Trophoblast cell (in vitro differentiated cells and primary cell): ENCODE data around the gene LDHB.
A peak's percentile ranks its signal among the peaks of the same experiment; 100 is the strongest.

Experiments
- DNase-seq, 2 donors: peaks; one replicate each; pipeline ENCODE4 v3.0.0-alpha.2; 2016
- H2AFZ ChIP-seq: 2 replicates; pipeline ENCODE4 v1.6.1; 2013; ENCODE audit warnings: low read length, moderate library complexity, mild to moderate bottlenecking; ENCODE audit not compliant: insufficient read depth, poor library complexity
- H2AK5ac ChIP-seq: 2 replicates; pipeline ENCODE4 v1.6.1; 2013; ENCODE audit warnings: mild to moderate bottlenecking, low read length
- H2BK120ac ChIP-seq: 2 replicates; pipeline ENCODE4 v1.6.1; 2013; ENCODE audit warnings: low read length, mild to moderate bottlenecking, moderate library complexity; ENCODE audit not compliant: insufficient read depth, poor library complexity
- H2BK12ac ChIP-seq: 2 replicates; pipeline ENCODE4 v1.6.1; 2013; ENCODE audit warnings: mild to moderate bottlenecking, low read length, moderate library complexity
- H2BK5ac ChIP-seq: 2 replicates; pipeline ENCODE4 v1.6.1; 2013; ENCODE audit warnings: low read length, low read depth, moderate library complexity, mild to moderate bottlenecking; ENCODE audit not compliant: poor library complexity
- H3K14ac ChIP-seq: 2 replicates; pipeline ENCODE4 v1.6.1; 2013; ENCODE audit warnings: mild to moderate bottlenecking, low read length
- H3K18ac ChIP-seq: 2 replicates; pipeline ENCODE4 v1.6.1; 2013; ENCODE audit warnings: mild to moderate bottlenecking, low read length
- H3K23ac ChIP-seq: 2 replicates; pipeline ENCODE4 v1.6.1; 2013; ENCODE audit warnings: low read length
- H3K27ac ChIP-seq: 2 replicates; pipeline ENCODE4 v1.5.1; 2013; ENCODE audit warnings: low read depth, mild to moderate bottlenecking, inconsistent platforms, low read length, moderate library complexity
- H3K27me3 ChIP-seq: 2 replicates; pipeline ENCODE4 v1.6.1; 2013; ENCODE audit warnings: inconsistent platforms, mild to moderate bottlenecking, low read length, moderate library complexity; ENCODE audit not compliant: insufficient read depth
- H3K36me3 ChIP-seq, 2 experiments: 1 replicate in 1 of 2; 2 replicates in 1 of 2; pipeline ENCODE4 v1.6.1; 2013; ENCODE audit warnings: low read length in 2 of 2, mild to moderate bottlenecking in 2 of 2, moderate library complexity in 1 of 2; ENCODE audit not compliant: insufficient read depth in 2 of 2, control insufficient read depth in 1 of 2
- H3K4ac ChIP-seq: 2 replicates; pipeline ENCODE4 v1.6.1; 2013; ENCODE audit warnings: low read depth, mild to moderate bottlenecking, low read length, moderate library complexity
- H3K4me1 ChIP-seq, 2 experiments: 1 replicate in 1 of 2; 2 replicates in 1 of 2; pipeline ENCODE4 v1.6.1; 2013; ENCODE audit warnings: low read length in 2 of 2, mild to moderate bottlenecking in 2 of 2, moderate library complexity in 1 of 2; ENCODE audit not compliant: insufficient read depth in 2 of 2, control insufficient read depth in 1 of 2
- H3K4me2 ChIP-seq: 2 replicates; pipeline ENCODE4 v1.6.1; 2013; ENCODE audit warnings: inconsistent platforms, mild to moderate bottlenecking, low read length, moderate library complexity
- H3K4me3 ChIP-seq: 2 replicates; pipeline ENCODE4 v1.5.1; 2013; ENCODE audit warnings: mild to moderate bottlenecking, low read depth, low read length, inconsistent platforms
- H3K79me1 ChIP-seq: one replicate; pipeline ENCODE4 v1.6.1; 2013; ENCODE audit warnings: low read length
- H3K79me2 ChIP-seq: 2 replicates; pipeline ENCODE4 v1.6.1; 2013; ENCODE audit warnings: low read length, mild to moderate bottlenecking; ENCODE audit not compliant: control insufficient read depth, insufficient read depth, poor library complexity
- H3K9ac ChIP-seq: 2 replicates; pipeline ENCODE4 v1.6.1; 2013; ENCODE audit warnings: mild to moderate bottlenecking, low read length
- H3K9me3 ChIP-seq: 2 replicates; pipeline ENCODE4 v1.6.1; 2013; ENCODE audit warnings: low read depth, mild to moderate bottlenecking, control low read depth, inconsistent platforms, low read length; ENCODE audit not compliant: insufficient read depth
- H4K12ac ChIP-seq: 2 replicates; pipeline ENCODE4 v1.6.1; 2013; ENCODE audit warnings: low read depth, mild to moderate bottlenecking, low read length, moderate library complexity
- H4K8ac ChIP-seq: 2 replicates; pipeline ENCODE4 v1.6.1; 2013; ENCODE audit warnings: low read depth, mild to moderate bottlenecking, low read length, moderate library complexity
- H4K91ac ChIP-seq: one replicate; pipeline ENCODE4 v1.6.1; 2013; ENCODE audit warnings: low read depth, mild to moderate bottlenecking, low read length, moderate library complexity
- WGBS: extraction: QIAGEN DNeasy Blood & Tissue Kit; methylation state at CpG from one replicate; pipeline ENCODE4 v1.1.7; 2013; ENCODE audit warnings: missing lambda C conversion rate; ENCODE audit not compliant: insufficient read length, insufficient coverage; ENCODE audit errors: extremely low coverage; 5-methylcytosine and 5-hydroxymethylcytosine counted together

LDHB gene

GRCh38 chr12:21677204-21677603 lies 19.6 kb upstream of the LDHB start:
- Histone ChIP-seq H3K4me3 (no peak overlapping the region), H3K79me2 (no peaks in the 10 kb centered on the region), H3K14ac (no peak overlapping the region), H2BK120ac (no peak overlapping the region), H4K12ac (no peak overlapping the region), H3K9ac (no peak overlapping the region), H4K91ac (no peak overlapping the region), H3K27ac (no peak overlapping the region), H4K8ac (no peak overlapping the region), H3K4me1 (no peaks in the 10 kb centered on the region), H3K79me1 (no peaks in the 10 kb centered on the region), H3K27me3 (no peaks in the 10 kb centered on the region), H2BK12ac (no peak overlapping the region), H3K9me3 (peaks cover 1% of the 10 kb centered on the region), H2AK5ac (no peak overlapping the region), H2AFZ (no peak overlapping the region), H3K18ac (no peak overlapping the region), H2BK5ac (no peak overlapping the region), H3K23ac (no peak overlapping the region), H3K36me3 (no peaks in the 10 kb centered on the region), H3K4ac (no peak overlapping the region), H3K4me2 (no peak overlapping the region)
- no peak for DNase-seq
- WGBS = no CpG with 5 or more reads among the region's 13 CpGs

- H4K91ac ChIP-seq = no peak overlapping the region
- WGBS = no CpG with 5 or more reads among the region's 3 CpGs
- no peaks in the 10 kb centered on the region for H3K79me2 ChIP-seq
- H3K4ac ChIP-seq = no peak overlapping the region
- no peak overlapping the region for H3K23ac ChIP-seq
- no peak overlapping the region for H3K18ac ChIP-seq
- H2BK5ac ChIP-seq = no peak overlapping the region
- H2AK5ac ChIP-seq = no peak overlapping the region
- no peak overlapping the region for H3K9ac ChIP-seq
- H4K12ac ChIP-seq = no peak overlapping the region
- peaks cover 1% of the 10 kb centered on the region for H3K9me3 ChIP-seq
- no peaks in the 10 kb centered on the region for H3K36me3 ChIP-seq
- no peak overlapping the region for H3K4me3 ChIP-seq
- no peaks in the 10 kb centered on the region for H3K79me1 ChIP-seq
- H2BK12ac ChIP-seq = no peak overlapping the region
- H4K8ac ChIP-seq = no peak overlapping the region
- no peak overlapping the region for H3K27ac ChIP-seq
- H2AFZ ChIP-seq = no peak overlapping the region
- H3K27me3 ChIP-seq = no peaks in the 10 kb centered on the region
- DNase-seq = no peak
- no peak overlapping the region for H3K14ac ChIP-seq
- H3K4me1 ChIP-seq = no peaks in the 10 kb centered on the region
- H3K4me2 ChIP-seq = no peak overlapping the region
- no peak overlapping the region for H2BK120ac ChIP-seq
Measured at GRCh38 chr12:21676776-21677175, 19.1 kb upstream of the LDHB start.

GRCh38 chr12:21675641-21676040 lies 18.0 kb upstream of the LDHB start:
- Histone ChIP-seq H3K27me3 (no peaks in the 10 kb centered on the region), H3K4me3 (no peak overlapping the region), H2AFZ (no peak overlapping the region), H2BK12ac (no peak overlapping the region), H3K9ac (no peak overlapping the region), H4K12ac (no peak overlapping the region), H2BK120ac (no peak overlapping the region), H3K23ac (no peak overlapping the region), H2AK5ac (no peak overlapping the region), H3K9me3 (peaks cover 1% of the 10 kb centered on the region), H3K36me3 (no peaks in the 10 kb centered on the region), H4K91ac (no peak overlapping the region), H3K18ac (no peak overlapping the region), H3K27ac (no peak overlapping the region), H3K4me2 (no peak overlapping the region), H3K14ac (no peak overlapping the region), H4K8ac (no peak overlapping the region), H2BK5ac (no peak overlapping the region), H3K4ac (no peak overlapping the region), H3K79me1 (no peaks in the 10 kb centered on the region), H3K4me1 (no peaks in the 10 kb centered on the region), H3K79me2 (no peaks in the 10 kb centered on the region)
- peak in 1 of 2 donors; percentile 8 for DNase-seq
- no CpG with 5 or more reads among the region's 3 CpGs for WGBS

- WGBS = no CpG with 5 or more reads among the region's 5 CpGs
- Histone ChIP-seq H3K36me3 (no peaks in the 10 kb centered on the region), H3K79me1 (no peaks in the 10 kb centered on the region), H4K91ac (no peak overlapping the region), H3K9ac (no peak overlapping the region), H4K12ac (no peak overlapping the region), H3K9me3 (peaks cover 1% of the 10 kb centered on the region), H3K14ac (no peak overlapping the region), H3K27ac (no peak overlapping the region), H3K79me2 (no peaks in the 10 kb centered on the region), H3K4me3 (no peak overlapping the region), H3K27me3 (no peaks in the 10 kb centered on the region), H3K4ac (no peak overlapping the region), H4K8ac (no peak overlapping the region), H3K23ac (no peak overlapping the region), H2BK5ac (no peak overlapping the region), H2BK120ac (no peak overlapping the region), H3K4me2 (no peak overlapping the region), H3K4me1 (no peaks in the 10 kb centered on the region), H2BK12ac (no peak overlapping the region), H2AK5ac (no peak overlapping the region), H3K18ac (no peak overlapping the region), H2AFZ (no peak overlapping the region)
- DNase-seq = no peak
Measured at GRCh38 chr12:21675096-21675495, 17.5 kb upstream of the LDHB start.
